Endometrial microvascular endothelial cells (primary cell): ENCODE data around the gene CRELD2. TPM values are rescaled to one million over a fixed set of nuclear protein-coding genes. Genes with fewer than 3 reads are reported as not detected.

ENCODE experiments used
- in situ Hi-C: cut with HindIII; loops from 2 replicates; pipeline ENCODE4 v1.10.0; 2017; ENCODE audit warnings: low sequenced_read_pairs, low pct_unique_long_range_greater_than_20kb; ENCODE audit errors: inconsistent ontology term
- total RNA-seq: library from RNA; depleted of rRNA; stranded (reverse); fragments of >200 nt; gene quantifications from one replicate; pipeline ENCODE4 v1.2.3, GENCODE V29; 2015; ENCODE audit errors: inconsistent ontology term

The CRELD2 gene
- total RNA-seq, 1 donor from 2014 or later, result 55.8 TPM

DNA sequence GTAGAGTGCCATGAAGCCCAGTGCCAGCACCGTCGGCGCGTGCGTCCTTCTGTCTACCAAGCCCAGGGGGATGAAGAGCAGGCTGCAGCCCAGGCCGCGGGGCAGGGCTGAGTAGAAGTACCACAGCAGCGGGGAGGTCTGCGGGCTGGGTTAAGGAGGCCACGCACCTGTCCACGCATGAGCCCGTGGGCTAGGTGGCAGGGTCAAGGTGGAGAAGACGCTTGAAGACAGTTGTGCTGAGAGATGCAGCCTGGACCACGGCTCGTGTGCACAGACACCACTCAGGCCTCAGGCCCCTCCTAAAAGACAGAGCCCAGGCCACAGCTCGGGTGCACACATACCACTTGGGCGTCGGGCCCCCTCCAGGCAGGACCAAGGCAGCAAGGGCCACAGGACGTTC is 10.6 kb upstream of the CRELD2 start:
- in situ Hi-C loops, result loop anchor here (25.0 kb wide), 1 partner anchor 121 kb away; no protein-coding TSS in a partner anchor

DNA sequence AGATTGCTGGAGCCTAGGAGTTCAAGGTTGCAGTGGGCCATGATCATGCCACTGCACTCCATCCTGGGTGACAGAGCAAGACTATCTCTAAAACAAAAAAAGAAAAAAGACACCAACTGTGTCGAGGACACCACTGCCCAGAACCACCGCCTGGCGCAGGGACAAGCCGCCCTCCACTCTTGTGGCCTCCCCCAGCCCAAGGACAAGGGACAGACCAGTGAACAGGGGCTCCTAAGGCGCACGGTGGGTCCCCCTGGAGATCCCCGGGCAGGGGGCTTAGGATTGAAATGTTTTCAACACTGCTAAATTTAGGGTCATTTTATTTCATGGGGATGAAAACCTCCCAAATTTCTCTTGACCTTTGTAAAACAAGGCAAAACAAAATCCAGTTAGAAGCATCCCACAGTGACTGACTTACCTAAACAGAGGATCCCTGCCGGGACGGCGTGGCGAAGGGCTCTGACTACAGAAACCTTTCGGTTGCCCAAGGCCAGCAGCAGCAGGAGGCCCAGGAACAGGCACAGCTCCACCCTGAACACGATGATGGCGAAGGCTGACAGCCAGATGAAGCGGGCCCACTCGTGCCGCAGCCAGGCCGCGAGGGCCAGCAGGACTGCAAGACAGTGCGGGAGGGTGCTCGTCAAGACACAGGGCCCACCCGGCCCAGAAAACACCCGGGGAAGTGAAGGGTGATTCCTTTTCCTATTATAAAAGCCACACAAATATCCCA is 8.8 kb upstream of the CRELD2 start:
- in situ Hi-C loops, result loop anchor here (25.0 kb wide), 1 partner anchor 122 kb away; no protein-coding TSS in a partner anchor

DNA sequence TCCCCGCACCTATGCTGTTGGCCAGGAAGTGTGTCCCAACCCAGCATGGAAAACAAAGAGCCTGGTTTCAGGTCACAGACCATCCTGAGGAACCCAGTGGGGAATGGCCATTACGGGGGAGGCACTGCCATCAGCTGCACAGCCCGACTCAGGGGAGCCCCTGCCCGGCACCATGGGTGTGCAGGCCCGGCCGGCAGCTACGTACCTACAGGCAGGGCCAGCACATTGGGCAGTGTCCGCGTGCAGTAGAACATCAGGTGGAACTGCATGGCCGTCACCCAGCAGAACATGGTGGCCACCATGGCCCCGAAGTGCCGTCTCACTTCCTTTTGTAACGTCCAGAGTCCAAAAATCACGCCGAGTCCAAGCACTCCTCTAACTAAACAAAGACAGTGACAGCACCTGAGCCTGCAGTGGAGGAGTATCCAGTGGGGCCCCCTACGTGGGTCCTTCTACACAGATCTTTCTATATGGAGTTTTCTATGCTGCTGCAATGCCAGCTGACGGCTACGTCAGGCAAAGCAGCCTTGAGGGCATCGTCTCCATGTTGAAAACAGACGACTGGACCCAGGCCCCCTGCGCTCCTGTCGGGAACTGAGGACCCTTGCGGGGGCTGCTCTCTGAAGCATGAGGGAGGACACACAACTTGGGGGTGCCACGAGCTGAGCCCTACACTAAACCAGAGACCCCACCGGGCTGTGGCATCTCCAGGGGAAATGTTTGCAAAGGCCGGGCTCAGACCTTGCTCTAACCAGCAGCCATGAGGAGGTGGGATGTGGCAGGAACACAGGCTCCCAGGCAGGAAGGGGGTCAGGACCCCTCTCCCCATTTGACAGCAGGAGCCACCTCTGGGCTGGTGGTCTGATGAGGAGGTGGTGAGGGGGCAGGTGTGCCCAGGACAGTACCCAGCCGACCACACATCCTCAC is 7.9 kb upstream of the CRELD2 start:
- in situ Hi-C loops, result loop anchor here (25.0 kb wide), 1 partner anchor 123 kb away; no protein-coding TSS in a partner anchor

DNA sequence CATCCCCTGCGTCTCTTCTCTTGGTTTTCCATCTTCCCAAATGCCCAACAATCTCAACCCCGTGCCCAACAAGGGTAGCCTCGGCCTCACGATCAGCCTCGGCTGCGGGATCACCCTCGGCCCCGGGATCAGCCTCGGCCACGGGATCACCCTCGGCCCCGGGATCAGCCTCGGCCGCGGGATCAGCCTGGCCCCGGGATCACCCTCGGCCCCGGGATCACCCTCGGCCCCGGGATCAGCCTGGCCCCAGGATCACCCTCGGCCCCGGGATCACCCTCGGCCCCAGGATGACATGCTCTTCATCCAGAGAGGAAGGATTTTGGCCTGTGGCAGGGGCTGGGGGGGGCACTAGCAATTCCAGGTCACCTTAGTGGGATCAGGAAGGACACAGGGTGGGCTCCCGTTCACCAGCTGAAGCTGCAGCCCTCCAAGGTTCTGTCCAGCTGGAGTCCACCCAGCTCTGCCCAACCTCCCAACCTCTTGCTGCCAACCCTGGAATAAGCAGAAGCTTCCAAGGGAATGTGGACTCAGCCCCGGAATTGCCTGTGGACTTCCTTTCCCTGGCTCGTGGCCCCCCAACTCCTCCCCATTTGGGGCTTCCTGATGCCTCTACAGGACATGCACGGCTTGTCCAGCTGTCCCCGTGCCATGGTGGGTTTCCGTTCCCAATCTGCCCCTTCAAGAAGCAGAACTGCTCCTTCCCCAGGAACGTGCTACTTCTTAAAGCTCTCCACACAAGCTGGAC is 6.4 kb upstream of the CRELD2 start:
- in situ Hi-C loops, result loop anchor here (25.0 kb wide), 1 partner anchor 125 kb away; no protein-coding TSS in a partner anchor

DNA sequence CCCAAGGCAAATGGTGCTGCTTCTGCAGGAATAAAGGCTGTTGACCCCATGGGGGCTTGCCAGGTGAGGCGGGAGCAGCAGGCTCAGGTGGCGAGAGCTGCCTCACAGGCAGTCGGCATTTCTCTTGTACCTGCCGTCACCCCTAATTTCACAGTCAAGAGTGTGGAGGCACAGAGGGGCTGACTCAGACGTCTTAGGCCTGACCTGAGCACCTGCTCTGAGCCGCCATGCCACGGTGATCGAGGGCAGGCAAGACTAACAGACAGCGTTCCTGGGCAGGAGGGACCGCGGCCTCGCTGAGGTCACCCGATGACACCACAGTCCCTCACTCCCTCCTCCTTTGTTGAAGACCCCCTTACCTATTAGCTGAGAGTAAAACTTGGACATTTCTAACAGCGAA is 5.4 kb upstream of the CRELD2 start:
- in situ Hi-C loops, result loop anchor here (25.0 kb wide), 1 partner anchor 126 kb away; no protein-coding TSS in a partner anchor

DNA sequence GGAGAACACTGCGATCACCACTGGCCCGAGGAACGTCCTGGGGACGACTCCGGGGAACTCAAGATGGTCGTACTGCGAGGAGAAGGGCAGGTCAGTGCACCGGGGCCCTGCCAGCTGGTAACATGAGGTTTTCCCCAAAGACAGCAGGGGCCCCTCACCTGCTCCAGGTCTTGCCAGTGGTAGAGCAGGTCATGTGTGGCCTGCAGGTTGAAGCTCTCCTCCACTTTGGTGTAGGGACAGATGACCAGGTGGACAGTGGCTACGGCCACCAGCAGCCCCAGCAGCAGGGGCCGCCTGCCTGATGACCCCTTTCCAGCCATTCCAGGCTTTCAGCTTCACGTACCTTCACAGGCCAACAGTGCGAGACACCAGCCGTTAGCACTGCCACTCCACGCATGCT is 5.0 kb upstream of the CRELD2 start:
- in situ Hi-C loops, result loop anchor here (25.0 kb wide), 1 partner anchor 126 kb away; no protein-coding TSS in a partner anchor

DNA sequence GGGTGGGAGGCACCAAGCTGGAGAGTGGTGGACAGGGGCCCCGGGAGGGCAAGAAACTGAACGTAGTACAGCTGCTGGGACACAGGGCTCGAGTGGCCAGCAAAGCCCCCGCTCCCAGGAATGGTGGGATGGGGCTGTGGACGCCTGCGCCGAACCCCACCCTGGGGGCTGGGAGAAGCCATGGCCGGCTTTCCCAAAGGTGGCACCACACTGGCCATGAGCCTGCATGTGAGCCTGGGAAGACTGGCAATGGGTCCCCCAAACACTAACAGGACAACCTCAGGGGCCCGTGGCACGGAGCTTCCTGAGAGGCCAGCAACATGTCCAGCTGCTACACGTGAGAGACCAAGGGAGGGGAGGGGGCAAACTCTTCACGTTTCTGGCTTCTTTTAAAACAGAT is 4.2 kb upstream of the CRELD2 start:
- in situ Hi-C loops, result loop anchor here (25.0 kb wide), 1 partner anchor 127 kb away; no protein-coding TSS in a partner anchor

DNA sequence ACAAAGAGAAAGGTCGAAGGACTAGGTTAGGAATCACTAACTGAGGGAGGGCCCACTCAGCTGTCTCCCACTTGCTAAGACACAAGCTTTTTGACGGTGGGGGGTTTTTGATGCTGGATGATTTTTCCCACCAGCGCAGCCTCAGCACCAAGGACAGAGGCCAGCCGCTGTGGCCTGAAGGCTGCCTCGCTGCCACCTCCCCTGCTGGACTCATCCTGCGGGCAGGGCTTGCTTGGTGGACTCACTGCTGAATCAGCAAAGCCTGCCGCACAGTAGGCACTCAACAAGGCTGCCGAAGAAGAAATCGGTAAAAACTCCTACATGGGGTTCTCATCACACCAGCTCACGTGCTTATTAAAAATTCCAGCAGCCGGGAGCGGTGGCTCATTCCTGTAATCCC is 2.8 kb upstream of the CRELD2 start:
- in situ Hi-C loops, result loop anchor here (25.0 kb wide), 1 partner anchor 128 kb away; no protein-coding TSS in a partner anchor

DNA sequence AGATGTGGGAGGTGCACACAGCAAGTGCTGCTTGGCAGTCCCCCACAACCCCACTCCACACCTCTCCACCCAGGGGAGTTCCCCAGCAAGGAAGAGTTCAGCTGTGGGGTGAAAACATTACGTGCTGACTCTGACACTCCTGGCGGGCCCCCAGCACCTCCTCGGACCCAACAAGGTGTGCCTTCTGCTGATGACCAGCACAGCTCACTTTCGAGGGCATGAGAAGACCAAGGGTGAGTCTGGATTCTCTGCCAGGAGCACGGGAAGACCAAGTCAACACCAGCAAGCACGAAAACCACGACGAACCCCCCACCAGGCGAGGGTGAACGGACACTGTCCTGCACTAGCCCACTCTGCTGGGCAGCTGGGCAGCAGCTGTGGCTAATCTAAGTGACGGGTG is 1.6 kb upstream of the CRELD2 start:
- in situ Hi-C loops, result loop anchor here (25.0 kb wide), 1 partner anchor 130 kb away; no protein-coding TSS in a partner anchor

DNA sequence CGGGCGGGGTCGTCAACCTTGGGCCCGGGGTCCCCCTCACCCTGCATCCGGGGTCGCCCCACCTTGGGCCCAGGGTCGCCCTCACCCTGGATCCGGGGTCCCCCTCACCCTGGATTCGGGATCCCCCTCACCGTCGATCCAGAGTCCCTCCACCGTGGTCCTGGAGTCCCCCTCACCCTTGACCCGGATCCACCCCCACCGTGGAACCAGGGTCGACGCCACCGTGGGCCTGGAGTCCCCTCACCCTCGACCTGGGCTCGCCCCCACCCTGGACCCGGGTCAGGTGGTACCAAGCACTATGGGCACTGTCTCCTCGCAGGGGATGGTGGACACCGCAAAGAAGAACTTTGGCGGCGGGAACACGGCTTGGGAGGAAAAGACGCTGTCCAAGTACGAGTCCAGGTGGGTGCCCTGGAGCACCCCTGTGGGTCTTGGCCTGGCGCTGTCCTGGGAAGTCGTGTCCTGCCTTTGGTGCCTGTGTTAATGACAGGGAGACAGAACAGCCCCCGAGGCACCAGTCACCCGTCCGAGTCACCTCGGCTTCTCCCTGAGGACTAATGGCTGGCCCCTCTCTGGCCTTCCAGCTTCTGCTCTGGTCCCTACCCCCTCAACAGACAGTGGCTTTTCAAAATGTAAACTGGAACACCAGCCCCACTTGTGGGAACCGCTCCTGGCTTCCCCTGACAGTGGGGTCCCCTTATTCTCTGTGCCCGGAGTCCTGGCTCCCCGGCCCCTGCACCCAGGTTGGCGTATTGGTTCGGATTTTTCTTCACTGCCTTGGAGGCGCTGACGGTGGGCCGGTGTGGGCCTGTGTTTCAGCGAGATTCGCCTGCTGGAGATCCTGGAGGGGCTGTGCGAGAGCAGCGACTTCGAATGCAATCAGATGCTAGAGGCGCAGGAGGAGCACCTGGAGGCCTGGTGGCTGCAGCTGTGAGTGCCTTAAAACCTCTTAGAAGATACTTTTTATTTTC is 762 bp downstream of the CRELD2 start:
- in situ Hi-C loops, result loop anchor here (25.0 kb wide), 1 partner anchor 132 kb away; no protein-coding TSS in a partner anchor

DNA sequence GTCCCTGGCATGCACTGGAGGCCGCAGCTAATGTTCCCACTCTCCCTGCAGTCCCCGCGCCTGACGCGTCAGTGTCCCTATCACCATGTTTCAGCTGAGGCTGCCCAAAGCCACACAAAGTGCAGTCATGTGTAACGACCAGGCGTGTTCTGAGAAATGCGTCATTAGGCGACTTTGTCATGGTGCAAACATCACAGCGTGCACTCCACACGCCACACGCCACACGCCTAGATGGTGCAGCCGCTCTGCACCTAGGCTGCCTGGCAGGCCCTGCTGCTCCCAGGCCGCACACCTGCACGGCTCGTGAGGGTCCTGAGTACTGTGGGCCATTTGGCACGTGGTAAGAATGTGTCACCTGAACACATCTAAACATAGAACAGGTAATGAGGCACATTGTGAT is 2.4 kb downstream of the CRELD2 start:
- in situ Hi-C loops, result loop anchor here (25.0 kb wide), 1 partner anchor 134 kb away; no protein-coding TSS in a partner anchor

DNA sequence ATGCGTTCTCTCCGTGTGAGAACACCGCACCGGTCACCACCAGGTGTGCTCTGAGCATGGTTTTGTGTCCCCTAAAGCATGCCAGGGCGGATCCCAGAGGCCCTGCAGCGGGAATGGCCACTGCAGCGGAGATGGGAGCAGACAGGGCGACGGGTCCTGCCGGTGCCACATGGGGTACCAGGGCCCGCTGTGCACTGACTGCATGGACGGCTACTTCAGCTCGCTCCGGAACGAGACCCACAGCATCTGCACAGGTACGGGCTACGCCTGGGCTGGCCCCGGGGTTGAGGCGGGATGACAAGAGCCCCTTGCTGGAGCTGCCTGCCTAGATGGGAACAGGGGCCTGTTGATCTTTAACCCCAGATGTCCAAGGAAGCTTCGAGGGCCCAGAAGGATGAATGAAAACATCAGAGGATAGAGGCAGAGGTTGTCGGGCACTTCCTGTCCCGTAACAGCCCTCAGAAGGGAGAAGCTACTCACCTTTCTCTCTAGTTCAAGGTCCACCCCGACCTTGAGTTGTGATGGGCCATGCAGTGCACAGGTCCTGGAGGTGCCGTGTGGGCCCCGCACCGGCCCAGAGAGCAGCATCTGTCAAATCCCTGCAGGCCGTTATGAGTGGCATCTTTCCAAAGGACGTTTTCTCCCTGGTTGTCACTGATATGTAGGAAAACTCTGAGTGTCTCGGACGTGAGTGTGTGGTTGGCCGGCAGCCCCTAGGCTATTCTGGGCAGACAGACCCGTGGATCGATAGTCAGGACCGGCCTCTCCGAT is 3.3 kb downstream of the CRELD2 start:
- in situ Hi-C loops, result loop anchor here (25.0 kb wide), 1 partner anchor 134 kb away; no protein-coding TSS in a partner anchor

DNA sequence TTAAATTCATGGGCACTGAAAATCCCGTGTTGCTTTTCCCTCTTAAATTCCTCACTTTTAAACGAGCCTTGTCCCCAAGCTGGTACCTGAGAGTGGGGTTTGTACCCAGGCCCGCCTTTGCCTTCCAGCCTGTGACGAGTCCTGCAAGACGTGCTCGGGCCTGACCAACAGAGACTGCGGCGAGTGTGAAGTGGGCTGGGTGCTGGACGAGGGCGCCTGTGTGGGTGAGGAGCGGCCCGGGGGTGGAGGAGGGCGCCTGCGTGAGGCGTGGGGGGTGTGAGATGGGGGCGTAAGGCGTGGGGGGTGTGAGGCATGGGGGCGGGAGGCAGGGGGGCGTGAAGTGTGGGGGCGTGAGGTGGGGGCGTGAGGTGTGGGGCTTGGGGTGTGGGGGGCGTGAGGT is 4.0 kb downstream of the CRELD2 start:
- in situ Hi-C loops, result loop anchor here (25.0 kb wide), 1 partner anchor 135 kb away; no protein-coding TSS in a partner anchor

DNA sequence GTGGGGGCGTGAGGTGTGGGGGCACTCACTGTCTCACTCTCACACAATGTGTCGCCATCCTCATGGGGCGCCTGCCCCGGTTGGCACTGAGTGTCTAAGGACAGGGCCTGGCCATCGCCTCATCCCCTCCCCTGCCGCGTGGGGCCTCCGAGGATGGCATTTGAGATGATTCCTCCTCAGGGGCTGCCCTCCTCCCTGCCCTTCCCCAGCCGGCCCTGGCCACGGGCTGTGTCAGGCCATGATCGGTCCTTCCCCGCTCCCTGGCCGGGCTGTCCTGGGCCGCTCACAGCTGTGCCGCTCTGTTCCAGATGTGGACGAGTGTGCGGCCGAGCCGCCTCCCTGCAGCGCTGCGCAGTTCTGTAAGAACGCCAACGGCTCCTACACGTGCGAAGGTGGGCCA is 4.5 kb downstream of the CRELD2 start:
- in situ Hi-C loops, result loop anchor here (25.0 kb wide), 1 partner anchor 136 kb away; no protein-coding TSS in a partner anchor

DNA sequence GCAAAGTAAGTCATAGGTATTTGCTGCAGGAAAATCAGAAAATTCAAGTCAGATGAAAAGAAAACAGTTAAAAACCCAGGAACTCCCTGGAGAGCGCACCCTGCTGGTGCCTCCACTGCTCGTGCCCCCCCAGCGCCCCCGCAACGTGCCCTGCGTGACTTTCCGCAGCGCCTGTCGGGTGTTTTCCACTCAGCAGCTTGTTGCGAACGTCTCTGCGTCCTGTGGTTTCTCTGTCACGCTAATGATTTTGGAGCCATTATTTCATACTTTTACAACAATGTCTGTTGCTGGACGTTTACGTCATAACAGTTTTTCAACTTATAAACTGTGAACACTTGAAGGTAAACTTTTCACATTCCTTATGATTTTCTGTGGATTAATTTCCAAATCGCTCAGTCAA is 5.0 kb downstream of the CRELD2 start:
- in situ Hi-C loops, result loop anchor here (25.0 kb wide), 1 partner anchor 136 kb away; no protein-coding TSS in a partner anchor

DNA sequence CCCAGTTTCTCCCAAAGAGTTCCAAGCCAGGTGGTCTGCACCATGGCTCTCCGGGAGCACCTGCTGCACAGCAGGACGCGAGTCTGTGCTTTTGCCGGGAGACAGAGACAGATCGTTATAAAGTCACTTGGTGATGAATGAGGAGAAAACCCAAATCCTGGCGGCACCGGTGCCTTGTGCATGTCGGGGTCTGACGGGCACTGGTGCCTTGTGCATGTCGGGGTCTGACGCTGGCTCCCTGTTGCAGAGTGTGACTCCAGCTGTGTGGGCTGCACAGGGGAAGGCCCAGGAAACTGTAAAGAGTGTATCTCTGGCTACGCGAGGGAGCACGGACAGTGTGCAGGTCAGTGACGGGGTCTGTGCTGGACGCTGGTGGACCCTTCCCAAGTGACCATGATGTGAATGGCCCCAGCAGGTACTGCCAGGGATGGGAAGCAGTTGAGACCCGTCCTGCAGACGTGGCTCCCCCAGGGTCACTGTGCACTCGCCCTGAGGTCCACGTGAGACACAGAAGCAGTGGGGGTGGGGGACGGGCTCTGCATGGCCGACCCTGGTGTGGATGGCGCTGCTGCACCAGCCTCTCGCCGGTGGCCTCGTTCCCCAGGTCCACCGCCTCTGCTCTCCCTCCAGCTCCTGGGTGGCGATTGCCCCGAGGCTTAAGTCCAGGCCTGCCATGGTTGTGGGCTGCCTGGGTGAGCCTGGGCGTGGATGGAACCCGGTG is 5.8 kb downstream of the CRELD2 start:
- in situ Hi-C loops, result loop anchor here (25.0 kb wide), 1 partner anchor 137 kb away; no protein-coding TSS in a partner anchor
